Islet of Langerhans (tissue), 1 donor: ENCODE data around the gene PIPOX.

Source experiments
- FAIRE-seq: peaks from one replicate; lab custom pipeline; 2011; peaks lifted over from hg19 to GRCh38; lab: Jason Lieb, UNC

The PIPOX gene

DNA sequence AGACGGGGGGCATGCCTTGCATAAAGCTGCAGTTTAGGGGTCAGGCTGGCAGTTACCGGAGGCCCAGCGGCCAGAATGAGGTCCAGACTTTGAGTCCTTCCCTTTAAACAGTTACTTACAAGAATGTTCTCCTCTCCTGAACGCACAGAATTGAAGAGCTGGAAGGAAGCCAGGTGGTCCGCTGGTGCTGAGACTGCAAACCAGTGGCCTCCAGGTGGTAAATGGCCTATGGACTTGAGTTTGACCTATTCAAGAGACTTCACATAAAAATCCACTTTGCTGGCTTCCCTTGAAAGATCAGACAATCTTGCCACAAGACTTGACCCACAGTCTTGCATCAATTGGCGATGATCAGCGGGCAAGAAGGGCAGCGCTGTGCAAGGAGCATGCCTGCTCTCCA lies 22.4 kb upstream of the PIPOX start:
- FAIRE-seq: no peak

GRCh38 chr17:29021226-29021625 lies 21.7 kb upstream of the PIPOX start:
- FAIRE-seq: no peak

- no peak for FAIRE-seq
Observed at GRCh38 chr17:29022074-29022473, 20.9 kb upstream of the PIPOX start.

DNA sequence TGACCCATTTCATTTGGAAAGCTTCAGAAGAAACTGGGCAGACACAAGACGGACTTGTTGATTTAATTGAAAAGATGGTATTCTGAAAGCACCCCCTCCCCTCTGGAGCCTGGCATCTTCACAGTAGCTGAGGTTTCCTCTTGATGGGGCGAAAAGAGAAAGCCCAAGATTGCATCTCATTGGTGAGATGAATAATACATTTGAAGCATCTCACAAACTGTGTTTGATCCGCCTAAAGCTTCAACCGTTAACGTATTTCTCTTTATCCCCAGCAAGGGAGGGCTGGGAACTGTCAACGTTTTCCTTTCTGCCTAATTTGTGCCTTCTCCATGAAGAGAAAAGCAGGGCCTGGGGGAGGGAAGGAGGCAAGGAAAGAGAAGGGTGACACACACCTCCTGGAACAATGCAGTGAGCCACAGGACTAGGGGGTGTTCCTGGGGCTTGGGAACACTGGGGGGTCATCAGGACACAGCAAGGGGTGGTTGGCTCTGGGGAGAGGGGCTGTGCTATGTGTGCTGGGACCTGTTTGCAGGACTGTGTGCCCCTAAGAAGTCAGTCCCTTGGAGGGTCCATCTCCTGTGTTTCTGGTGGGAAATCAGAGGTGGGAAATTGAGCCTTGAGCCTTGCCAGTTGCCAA lies 18.5 kb upstream of the PIPOX start:
- FAIRE-seq: no peak

GRCh38 chr17:29031488-29031887 lies 11.5 kb upstream of the PIPOX start:
- no peak for FAIRE-seq

DNA sequence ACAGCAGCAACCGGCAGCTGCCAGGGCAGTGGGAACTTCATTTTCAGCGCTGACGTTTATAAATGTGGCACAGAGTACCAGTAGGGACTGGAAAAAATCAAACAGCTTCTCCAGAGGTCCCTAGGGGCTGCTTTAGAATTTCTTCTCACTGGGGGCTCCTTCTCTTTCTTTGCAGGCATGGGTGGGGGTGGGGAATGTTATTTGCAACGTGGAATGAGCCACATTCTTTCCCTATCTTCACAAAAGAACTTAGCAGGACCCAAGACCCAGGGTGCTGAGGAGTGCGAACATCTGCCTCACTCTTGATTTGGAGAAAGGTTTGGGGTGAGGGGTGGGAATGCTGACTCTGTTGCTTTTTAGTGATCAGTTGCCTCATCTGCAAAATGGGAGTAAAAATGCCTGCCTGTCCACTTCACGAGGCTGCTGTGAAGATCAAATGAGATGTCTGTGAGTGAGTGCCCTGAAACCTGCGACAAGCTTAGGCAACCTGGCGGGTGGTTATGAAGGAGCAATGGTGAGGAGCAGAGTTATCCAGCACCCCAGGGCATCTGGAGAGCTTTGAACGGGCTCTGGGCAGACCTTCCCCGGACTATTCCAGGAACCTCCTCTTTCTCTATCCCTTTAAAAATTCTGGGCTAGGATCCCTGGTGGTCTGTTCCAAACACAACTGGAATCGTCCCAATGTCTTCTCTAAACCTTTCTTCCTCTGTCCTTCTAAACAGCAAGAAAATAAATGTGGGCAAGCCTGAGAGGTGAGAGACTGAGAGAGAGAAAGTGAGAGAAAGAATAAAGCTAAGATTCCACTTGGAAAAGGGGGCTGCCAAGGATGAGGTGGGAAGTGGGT lies 10.7 kb upstream of the PIPOX start:
- FAIRE-seq: no peak

DNA sequence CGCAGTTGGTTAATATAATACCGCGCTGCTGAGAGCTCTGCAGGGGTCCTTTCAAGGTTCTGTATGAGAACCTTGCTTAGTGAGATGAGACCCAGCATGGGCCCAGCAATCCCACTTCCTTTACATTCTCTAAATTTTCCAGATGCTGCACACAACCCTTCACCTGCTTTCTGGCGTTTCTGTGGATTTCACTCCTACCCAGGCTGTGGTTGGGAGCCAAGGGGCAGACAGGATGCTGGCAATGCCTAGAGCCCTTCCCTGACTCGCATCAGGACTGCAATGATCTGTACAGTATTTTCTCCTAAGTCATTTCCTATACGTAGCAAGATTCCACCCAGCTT lies 10.1 kb upstream of the PIPOX start:
- FAIRE-seq: no peak

- FAIRE-seq: no peak
Observed at GRCh38 chr17:29034510-29034909, 8.4 kb upstream of the PIPOX start.

- FAIRE-seq: no peak
Observed at GRCh38 chr17:29036584-29036983, 6.4 kb upstream of the PIPOX start.

GRCh38 chr17:29037739-29038084 lies 5.2 kb upstream of the PIPOX start:
- FAIRE-seq: no peak

- FAIRE-seq: no peak
Observed at GRCh38 chr17:29038085-29038795, 4.7 kb upstream of the PIPOX start.

GRCh38 chr17:29039764-29040598 lies 3.0 kb upstream of the PIPOX start:
- FAIRE-seq: no peak

GRCh38 chr17:29041091-29041490 lies 1.9 kb upstream of the PIPOX start:
- no peak for FAIRE-seq

DNA sequence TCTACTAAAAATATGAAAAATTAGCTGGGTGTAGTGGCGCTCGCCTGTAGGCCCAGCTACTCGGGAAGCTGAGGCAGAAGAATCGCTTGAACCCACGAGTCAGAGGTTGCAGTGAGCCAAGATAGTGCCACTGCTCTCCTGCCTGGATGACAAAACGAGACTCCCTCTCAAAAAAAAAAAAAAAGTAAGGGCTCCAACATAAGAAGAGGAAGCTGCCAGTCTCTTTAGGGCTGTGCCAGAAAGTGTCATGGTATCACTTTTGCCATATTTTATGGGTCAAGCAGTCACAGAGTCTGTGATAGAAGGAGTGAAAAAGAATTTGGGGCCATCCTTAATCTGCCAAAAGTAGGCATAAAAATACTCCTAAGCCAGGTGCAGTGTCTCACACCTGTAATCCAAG lies 1.4 kb upstream of the PIPOX start:
- FAIRE-seq: no peak

DNA sequence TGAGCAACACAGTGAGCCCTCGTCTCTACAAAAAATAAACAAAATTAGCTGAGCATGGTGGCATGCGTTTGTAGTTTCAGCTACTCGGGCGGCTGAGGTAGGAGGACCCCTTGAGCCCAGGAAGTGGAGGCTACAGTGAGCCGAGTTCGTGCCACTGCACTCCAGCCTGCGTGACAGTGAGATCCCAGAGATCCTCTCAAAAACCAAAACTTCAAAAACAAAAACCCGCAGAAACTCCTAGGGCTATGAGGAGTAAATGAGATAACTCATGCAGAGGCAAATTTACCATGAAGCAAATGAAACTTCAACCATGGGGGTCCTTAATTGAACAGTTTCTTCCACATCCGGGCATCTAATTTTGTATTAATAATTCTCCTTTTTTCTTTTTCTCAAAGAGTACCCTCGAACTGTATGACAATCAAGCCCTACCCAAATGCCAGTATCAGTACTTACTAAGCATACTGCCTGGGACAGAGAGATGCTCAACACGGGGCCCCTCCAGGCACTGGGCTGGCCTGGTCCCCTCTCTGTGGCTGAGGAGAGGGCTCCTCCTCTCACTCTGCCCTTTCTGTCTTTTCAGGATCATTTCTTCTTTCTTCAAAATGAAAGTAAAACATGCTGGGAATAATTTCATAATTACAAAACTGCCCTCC lies 789 bp upstream of the PIPOX start:
- FAIRE-seq: no peak

- FAIRE-seq: no peak
Observed at GRCh38 chr17:29043539-29044145, 701 bp downstream of the PIPOX start.

DNA sequence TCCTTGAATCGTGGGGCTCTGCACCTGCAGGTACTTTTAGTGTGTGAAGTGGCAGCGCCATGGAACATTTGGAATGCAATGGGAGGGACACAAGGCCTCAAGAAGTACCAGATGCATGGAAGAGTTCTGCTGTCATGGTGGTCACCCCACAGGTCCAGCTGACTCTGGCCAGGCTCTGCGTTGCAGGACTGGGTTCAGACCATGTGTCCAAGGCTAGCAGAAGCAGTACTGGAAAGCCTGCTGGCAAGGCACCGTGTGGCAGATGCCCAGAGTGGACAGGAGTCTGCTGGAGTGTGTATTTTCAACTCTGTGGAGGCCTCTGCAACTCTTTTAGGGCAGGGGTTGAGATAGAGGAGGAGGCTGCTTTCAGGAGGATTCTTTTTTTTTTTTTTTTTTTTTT lies 2.1 kb downstream of the PIPOX start:
- FAIRE-seq: no peak

DNA sequence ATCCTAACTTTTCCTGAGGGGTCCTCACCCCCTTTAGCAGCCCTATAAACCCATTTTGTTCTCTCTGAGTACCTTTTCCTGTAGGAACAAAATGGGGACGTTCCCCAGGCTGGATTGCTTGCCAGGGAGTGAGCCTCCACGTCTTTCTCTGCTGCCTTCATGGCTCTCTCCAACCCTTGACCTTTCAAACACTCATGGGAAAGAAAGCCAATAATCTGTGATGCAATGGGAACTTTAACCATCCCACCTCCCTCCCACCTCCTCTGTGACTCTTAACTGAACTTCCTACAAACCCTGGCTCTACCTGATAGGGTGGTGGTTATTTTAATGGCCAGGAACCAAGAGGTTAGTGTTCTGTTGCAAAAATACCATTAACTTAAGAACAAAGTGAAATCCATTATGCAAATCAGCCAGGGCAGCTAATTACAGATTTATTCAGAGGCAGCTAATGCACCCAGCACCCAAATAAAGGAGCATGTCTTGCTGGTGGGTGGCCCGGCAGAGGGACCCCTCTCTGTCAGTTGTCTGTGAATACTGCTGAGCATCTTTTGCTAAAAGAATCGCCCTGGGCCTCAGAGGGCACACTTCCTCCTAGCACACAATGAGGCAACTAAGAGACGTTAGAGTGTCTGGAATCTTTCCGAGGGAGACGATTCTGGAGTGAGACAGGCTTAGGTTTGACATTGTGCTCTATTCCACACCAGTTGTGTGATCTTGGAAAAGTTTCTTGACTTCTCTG lies 3.0 kb downstream of the PIPOX start:
- no peak for FAIRE-seq

GRCh38 chr17:29046473-29046839 lies 3.5 kb downstream of the PIPOX start:
- FAIRE-seq: no peak

DNA sequence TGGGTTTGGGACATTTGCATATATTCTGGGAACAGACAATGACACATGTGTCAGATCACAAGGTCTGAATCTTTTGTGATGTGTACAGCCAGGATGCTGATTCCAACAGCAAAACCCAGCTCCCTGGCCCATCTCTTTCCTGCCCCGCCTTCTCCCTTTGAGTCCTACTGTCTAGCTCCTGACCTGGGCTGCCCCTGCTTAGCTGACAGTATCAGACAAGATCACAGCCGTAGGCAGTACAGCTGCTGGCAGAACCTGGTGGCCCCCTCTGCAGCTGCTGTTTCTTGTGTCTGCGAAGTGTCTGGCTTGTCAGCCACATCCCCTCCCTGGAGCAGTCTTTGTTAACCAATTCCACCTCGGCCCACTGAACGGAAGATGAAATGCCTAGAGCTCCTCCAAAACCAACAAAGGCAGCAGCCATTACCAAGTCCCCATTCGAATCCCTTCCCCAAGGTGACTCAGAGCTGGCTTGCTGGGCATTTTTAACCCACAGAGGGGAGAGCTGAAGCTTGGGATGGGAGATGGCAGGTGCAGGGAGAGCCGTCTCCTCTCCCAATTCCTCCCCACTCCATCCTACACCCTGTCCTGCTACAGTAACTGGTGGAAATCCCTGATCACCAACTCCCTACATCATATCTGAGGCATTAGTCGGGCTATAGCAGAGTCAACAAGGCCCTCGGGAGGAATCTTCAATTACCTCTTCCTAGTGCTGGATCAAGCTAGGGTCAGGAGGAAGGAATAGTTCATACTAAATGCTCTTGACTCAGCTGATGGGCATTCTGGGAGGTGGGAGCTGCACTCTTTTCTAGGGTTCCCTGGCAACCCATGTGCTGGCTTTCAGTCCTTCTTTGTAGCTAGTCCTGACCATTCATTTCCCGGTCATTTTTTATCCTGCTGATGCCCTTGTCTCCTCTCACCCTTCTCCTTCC lies 5.8 kb downstream of the PIPOX start:
- FAIRE-seq: no peak
